Esophagus muscularis mucosa (tissue), 3 donors: Measurements from ENCODE around the gene KCNH4.

Source experiments
- EP300 ChIP-seq: sonication (generic); formaldehyde crosslinking; IDR thresholded peaks from one replicate; pipeline ENCODE4 v1.6.1; 2017; ENCODE audit warnings: antibody characterized with exemption
- POLR2AphosphoS5 ChIP-seq, 2 donors: sonication (generic); formaldehyde crosslinking; IDR thresholded peaks; one replicate each; pipeline ENCODE4 v1.6.1; 2017; ENCODE audit warnings: antibody characterized with exemption in 2 of 2

GRCh38 chr17:42221886-42222745, 41.2 kb upstream of the KCNH4 start:
- TF ChIP-seq POLR2AphosphoS5 (IDR thresholded peaks at IDR 0.05), result no peak
- no peak for TF ChIP-seq EP300
